Measurements from ENCODE around the gene FBLN2. TPM values are rescaled to one million over a fixed set of nuclear protein-coding genes. Genes with fewer than 3 reads are reported as not detected.

Gene FBLN2
- total RNA-seq, 1 experiment from 2014 or later: 0.11 TPM

- Histone ChIP-seq H3K4me3 (ENCODE audit: low read length) (no peak overlapping the region), H3K36me3 (ENCODE audit: low read depth, low read length) (no peaks in the 10 kb centered on the region), H3K79me2 (ENCODE audit: low read length) (no peaks in the 10 kb centered on the region), H3K27ac (ENCODE audit: low read length) (no peak overlapping the region), H3K4me1 (ENCODE audit: insufficient read depth, low read length) (no peaks in the 10 kb centered on the region), H3K9ac (ENCODE audit: low read length) (no peak overlapping the region), H4K20me1 (ENCODE audit: low read length) (no peaks in the 10 kb centered on the region), H3K4me2 (ENCODE audit: low read length) (no peak overlapping the region), H3F3A (ENCODE audit: low read length, unreplicated experiment) (no peaks in the 10 kb centered on the region), H3K9me3 (ENCODE audit: low read length) (no peaks in the 10 kb centered on the region), H2AFZ (ENCODE audit: low read length) (no peak overlapping the region), H3K9me2 (replicated peaks; ENCODE audit: low read length) (no peaks in the 10 kb centered on the region), H3K27me3 (ENCODE audit: low read length) (no peaks in the 10 kb centered on the region)
- ATAC-seq (no peak), DNase-seq (no peak)
- no peak for TF ChIP-seq EZH2 (IDR thresholded peaks at IDR 0.05; ENCODE audit: low read length, unreplicated experiment)
- TF ChIP-seq CTCF (conservative IDR thresholded peaks at IDR 0.05; ENCODE audit: low read depth, low read length): no peak
- intact Hi-C loops (cut with micrococcal nuclease): no loop called here
- POLR2A ChIA-PET (ENCODE audit: unreplicated experiment): no interaction called here
- CTCF ChIA-PET: no interaction called here
- BruUV-seq (replicated peaks): no TSS peak
These were observed 16.0 kb downstream of the FBLN2 start for GRCh38 chr3:13564751-13565560.

GRCh38 chr3:13565581-13566452 is 16.9 kb downstream of the FBLN2 start:
- Histone ChIP-seq H3K36me3 (ENCODE audit: low read depth, low read length) (no peaks in the 10 kb centered on the region), H3K27ac (ENCODE audit: low read length) (no peak overlapping the region), H3K4me2 (ENCODE audit: low read length) (no peak overlapping the region), H3K9me2 (replicated peaks; ENCODE audit: low read length) (no peaks in the 10 kb centered on the region), H3K9me3 (ENCODE audit: low read length) (no peaks in the 10 kb centered on the region), H3F3A (ENCODE audit: low read length, unreplicated experiment) (no peaks in the 10 kb centered on the region), H2AFZ (ENCODE audit: low read length) (no peak overlapping the region), H3K9ac (ENCODE audit: low read length) (no peak overlapping the region), H3K4me1 (ENCODE audit: insufficient read depth, low read length) (no peaks in the 10 kb centered on the region), H3K4me3 (ENCODE audit: low read length) (no peak overlapping the region), H3K27me3 (ENCODE audit: low read length) (no peaks in the 10 kb centered on the region), H3K79me2 (ENCODE audit: low read length) (no peaks in the 10 kb centered on the region), H4K20me1 (ENCODE audit: low read length) (no peaks in the 10 kb centered on the region)
- ATAC-seq (no peak), DNase-seq (no peak)
- intact Hi-C loops (cut with micrococcal nuclease): no loop called here
- TF ChIP-seq EZH2phosphoT487 (IDR thresholded peaks at IDR 0.05; ENCODE audit: borderline replicate concordance, low read length) (no peak), CTCF (conservative IDR thresholded peaks at IDR 0.05; ENCODE audit: low read depth, low read length) (no peak), EZH2 (IDR thresholded peaks at IDR 0.05; ENCODE audit: low read length, unreplicated experiment) (no peak)
- ChIA-PET CTCF (no interaction called here), POLR2A (ENCODE audit: unreplicated experiment) (no interaction called here)
- BruUV-seq (replicated peaks): no TSS peak

- BruUV-seq (replicated peaks): no TSS peak
- H3K79me2 ChIP-seq (ENCODE audit: low read length): no peaks in the 10 kb centered on the region
- POLR2A ChIA-PET (ENCODE audit: unreplicated experiment): no interaction called here
- no peaks in the 10 kb centered on the region for H3F3A ChIP-seq (ENCODE audit: low read length, unreplicated experiment)
- no peak overlapping the region for H3K27ac ChIP-seq (ENCODE audit: low read length)
- H3K9me2 ChIP-seq (replicated peaks; ENCODE audit: low read length): no peaks in the 10 kb centered on the region
- TF ChIP-seq EZH2phosphoT487 (IDR thresholded peaks at IDR 0.05; ENCODE audit: borderline replicate concordance, low read length) (no peak), CTCF (conservative IDR thresholded peaks at IDR 0.05; ENCODE audit: low read depth, low read length) (no peak), EZH2 (IDR thresholded peaks at IDR 0.05; ENCODE audit: low read length, unreplicated experiment) (no peak)
- DNase-seq (no peak), ATAC-seq (no peak)
- CTCF ChIA-PET: no interaction called here
- no peak overlapping the region for H3K4me3 ChIP-seq (ENCODE audit: low read length)
- H3K36me3 ChIP-seq (ENCODE audit: low read depth, low read length): no peaks in the 10 kb centered on the region
- intact Hi-C loops (cut with micrococcal nuclease): no loop called here
- no peak overlapping the region for H3K4me2 ChIP-seq (ENCODE audit: low read length)
- no peaks in the 10 kb centered on the region for H3K4me1 ChIP-seq (ENCODE audit: insufficient read depth, low read length)
- no peak overlapping the region for H2AFZ ChIP-seq (ENCODE audit: low read length)
- H3K27me3 ChIP-seq (ENCODE audit: low read length): no peaks in the 10 kb centered on the region
- no peaks in the 10 kb centered on the region for H3K9me3 ChIP-seq (ENCODE audit: low read length)
- no peak overlapping the region for H3K9ac ChIP-seq (ENCODE audit: low read length)
- no peaks in the 10 kb centered on the region for H4K20me1 ChIP-seq (ENCODE audit: low read length)
These were observed 17.5 kb downstream of the FBLN2 start for GRCh38 chr3:13566453-13566748.

Data from PC-3 (cell line).